GM12872 (cell line): ENCODE data around the gene GNAZ.

Experiments
- TF ChIP-seq, protein P1 (sequence below): IDR thresholded peaks from 3 replicates; pipeline ENCODE4 v1.5.1; 2011; ENCODE audit warnings: low read depth, mild to moderate bottlenecking, low read length, moderate library complexity; ENCODE audit not compliant: insufficient read depth

The GNAZ gene

GRCh38 chr22:23064381-23065068 lies 5.8 kb upstream of the GNAZ start:
- TF ChIP-seq, protein P1, sequence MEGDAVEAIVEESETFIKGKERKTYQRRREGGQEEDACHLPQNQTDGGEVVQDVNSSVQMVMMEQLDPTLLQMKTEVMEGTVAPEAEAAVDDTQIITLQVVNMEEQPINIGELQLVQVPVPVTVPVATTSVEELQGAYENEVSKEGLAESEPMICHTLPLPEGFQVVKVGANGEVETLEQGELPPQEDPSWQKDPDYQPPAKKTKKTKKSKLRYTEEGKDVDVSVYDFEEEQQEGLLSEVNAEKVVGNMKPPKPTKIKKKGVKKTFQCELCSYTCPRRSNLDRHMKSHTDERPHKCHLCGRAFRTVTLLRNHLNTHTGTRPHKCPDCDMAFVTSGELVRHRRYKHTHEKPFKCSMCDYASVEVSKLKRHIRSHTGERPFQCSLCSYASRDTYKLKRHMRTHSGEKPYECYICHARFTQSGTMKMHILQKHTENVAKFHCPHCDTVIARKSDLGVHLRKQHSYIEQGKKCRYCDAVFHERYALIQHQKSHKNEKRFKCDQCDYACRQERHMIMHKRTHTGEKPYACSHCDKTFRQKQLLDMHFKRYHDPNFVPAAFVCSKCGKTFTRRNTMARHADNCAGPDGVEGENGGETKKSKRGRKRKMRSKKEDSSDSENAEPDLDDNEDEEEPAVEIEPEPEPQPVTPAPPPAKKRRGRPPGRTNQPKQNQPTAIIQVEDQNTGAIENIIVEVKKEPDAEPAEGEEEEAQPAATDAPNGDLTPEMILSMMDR, result no peak

- TF ChIP-seq, protein P1, result no peak
Measured at GRCh38 chr22:23065069-23065451, 5.3 kb upstream of the GNAZ start.

- TF ChIP-seq, protein P1, result no peak
Measured at GRCh38 chr22:23065495-23066122, 4.7 kb upstream of the GNAZ start.

DNA sequence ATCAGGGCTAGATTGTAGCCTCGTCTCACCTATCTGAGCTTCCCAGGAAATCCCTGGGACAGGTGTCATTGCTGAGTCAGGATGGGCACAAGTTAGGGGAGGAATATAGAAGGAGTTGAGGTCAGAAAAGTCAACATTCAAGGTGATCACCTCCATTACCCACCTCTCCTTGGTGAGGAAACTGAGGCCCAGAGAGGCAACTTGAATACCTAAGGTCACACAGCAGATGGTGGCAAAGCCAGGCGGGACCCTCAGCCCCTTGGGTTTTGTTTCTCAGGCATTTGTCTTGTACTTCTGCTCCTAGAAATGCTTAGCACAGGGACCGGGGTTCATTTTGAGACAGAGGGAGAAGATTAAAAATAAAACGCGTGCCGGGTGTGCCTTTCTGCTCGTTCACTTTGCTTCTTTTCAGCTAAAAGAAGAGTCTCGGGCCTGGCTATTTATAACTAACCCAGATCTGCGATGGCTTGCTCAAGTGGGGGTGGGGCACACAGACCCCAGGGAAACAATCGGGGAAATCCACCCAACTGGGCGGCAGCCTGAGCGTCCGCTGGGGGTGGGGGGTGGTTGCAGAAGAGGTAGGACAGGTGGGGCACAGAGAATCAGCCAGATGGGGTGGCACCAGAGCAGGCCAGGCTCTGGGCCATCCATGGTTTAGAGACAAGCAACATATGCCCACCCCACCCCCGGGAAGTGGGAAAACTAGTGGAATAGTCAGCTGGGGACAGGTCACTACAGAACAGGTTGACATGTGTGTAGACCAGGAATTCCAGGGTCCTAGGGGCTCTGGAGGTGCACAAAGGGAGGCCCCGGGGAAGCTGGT lies 3.9 kb upstream of the GNAZ start:
- TF ChIP-seq, protein P1, result no peak

DNA sequence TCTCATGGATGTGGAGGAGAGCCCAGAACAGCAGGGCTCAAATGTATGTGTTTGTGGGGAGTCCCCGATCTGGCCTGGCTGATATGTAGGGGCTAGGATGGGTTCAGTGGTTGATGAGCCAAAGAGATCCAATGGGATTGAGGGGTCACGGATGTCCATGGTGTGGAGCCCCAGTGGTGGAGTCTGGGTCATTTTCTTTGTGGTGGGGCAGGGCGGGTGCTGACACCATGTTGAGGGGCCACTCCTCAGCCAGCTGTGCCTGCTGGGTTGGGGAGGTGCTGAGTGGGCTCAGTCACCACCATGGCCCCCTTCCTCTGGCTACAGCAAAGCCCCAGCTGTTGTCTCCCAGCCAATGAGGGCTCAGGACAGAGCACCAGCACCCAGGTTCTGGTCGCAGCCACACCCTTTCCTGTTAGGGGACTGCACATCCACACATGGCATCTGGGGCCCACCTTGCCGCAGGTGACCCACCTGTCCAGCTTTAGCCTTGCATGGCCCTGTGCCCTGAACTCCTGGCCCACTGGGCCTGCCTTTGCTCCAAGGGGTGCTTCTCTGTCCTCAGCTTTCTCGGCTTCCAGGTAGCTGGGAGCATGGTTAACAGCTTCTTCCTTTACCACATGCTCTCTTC lies 3.2 kb upstream of the GNAZ start:
- TF ChIP-seq, protein P1, result no peak

GRCh38 chr22:23067691-23068090 lies 2.6 kb upstream of the GNAZ start:
- TF ChIP-seq, protein P1, result no peak
